GM19455 (cell line): ENCODE measurements around the gene TEP1.

Experiments used
- ATAC-seq: cut with Tn5 transposase; IDR thresholded peaks from one replicate; pipeline ENCODE4 v1.9.1; 2021; ENCODE audit not compliant: unreplicated experiment

TEP1 gene

DNA sequence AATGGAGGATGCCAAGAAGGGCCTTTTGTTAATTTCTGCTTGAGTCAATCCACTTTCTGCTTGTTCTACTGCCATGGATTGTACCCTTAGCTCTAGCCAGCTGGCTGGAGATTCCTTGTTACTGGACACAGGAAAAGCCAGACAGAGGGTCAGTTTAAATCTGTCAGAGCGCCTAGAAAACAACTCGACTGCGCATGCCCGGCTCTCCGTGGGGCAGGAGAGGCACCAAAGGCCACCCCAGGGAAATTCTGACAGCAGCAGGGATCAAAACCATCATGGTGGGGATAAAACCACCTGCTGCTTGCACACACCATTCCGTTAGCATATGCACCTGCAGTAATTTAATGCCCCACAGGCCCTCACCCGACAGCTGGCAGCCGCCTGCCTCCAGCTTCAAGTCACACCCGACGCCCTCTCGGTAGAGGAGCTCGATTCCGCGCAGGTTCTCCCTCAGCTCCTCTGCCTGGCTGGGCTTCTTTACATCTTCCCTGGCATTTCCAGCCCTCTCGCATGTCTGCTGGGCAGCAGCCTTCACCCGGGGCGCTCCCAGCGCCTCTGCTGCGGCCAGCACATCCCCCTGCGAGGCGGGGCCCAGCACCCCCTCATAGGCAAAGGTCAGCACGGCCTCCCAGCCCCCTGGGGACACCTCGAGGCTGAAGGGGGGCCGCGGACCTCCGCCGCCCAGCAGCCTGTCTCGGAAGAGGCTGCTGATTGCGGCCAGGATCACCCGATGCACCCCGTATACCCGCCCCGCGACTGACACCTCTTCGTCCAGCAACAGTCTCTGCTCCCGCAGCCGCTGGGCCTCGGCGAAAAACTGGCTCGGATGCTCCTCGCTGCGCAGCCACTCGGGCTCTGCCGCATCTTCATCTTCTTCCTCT is 21.6 kb upstream of the TEP1 start:
- no peak for ATAC-seq

DNA sequence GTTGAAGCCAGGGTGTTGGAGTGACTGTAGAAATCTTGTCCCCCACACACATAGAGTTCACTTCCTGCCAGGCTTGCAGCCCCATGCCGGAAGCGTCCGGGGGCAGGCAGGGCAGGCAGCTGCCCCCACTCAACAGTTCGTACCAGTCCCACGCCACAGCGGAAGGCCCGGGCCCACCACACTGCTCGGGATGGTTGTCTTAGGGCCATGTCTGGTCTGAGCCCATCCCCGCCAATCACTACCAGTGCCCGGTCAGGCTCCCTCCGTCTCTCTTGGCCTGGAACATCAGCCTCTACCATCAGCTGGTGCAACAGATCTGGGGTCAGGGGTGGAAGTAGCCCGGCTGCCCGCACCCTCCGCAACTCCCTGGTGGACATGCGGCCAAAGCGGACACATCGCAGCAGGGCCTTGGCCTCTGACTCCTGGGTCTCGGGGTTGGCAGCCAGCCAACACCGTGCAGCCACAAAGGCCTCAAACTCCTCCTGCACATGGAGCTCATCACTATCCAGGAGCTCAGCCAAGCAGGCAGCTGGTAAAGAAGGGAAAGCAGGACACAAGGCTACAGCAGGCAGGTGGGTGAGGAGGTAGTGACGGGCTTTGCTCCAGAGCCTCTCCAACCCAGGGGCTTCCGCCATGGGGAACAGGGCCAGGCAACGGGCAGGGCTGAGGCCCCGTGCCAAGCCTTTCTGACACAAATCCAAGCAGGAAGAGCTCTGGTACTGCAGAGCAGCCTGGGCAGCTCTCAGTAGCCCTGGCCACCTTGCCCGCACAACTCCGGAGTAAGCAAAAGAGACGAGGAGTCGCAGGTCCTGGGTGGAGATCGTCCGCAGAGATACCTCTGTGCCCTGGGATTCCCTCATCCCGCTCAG is 16.7 kb upstream of the TEP1 start:
- ATAC-seq, result no peak

DNA sequence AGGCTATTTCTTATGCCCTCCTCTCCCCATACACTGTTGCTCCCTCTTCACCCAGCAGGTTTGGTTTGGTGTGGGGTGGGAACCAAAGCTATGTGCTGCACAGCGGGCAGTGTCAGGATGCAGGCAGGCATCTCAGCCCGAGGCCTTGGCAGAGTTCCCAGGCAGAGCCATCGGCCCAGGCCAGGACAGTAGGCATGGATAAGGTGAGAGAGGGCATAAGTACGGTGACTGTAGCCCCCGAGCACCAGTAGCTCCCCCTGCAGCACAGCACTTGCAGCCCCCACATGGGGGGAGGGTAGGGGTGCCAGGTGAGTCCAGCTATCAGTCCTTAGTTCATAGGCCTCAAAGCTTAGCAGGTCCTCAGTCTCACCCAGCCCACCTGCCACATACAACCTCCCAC is 15.5 kb upstream of the TEP1 start:
- no peak for ATAC-seq

DNA sequence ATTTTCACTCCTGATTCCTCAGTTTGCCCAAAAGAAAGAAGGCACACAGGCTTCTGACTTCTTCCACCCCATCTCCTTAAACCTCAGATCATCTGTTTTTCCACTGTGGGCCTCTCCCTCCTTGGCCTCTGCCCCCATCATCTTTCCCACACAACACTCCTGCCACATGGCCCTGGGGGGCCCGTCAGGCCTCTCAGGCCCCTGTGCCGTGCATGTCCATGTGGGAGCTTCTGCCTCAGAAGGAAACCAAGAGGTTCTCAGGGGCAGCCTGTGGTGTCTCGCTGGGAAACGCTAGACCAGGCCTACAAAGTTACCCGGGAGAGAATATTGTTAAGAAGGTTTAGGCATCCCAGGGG is 14.7 kb upstream of the TEP1 start:
- ATAC-seq, result peak; percentile 37

DNA sequence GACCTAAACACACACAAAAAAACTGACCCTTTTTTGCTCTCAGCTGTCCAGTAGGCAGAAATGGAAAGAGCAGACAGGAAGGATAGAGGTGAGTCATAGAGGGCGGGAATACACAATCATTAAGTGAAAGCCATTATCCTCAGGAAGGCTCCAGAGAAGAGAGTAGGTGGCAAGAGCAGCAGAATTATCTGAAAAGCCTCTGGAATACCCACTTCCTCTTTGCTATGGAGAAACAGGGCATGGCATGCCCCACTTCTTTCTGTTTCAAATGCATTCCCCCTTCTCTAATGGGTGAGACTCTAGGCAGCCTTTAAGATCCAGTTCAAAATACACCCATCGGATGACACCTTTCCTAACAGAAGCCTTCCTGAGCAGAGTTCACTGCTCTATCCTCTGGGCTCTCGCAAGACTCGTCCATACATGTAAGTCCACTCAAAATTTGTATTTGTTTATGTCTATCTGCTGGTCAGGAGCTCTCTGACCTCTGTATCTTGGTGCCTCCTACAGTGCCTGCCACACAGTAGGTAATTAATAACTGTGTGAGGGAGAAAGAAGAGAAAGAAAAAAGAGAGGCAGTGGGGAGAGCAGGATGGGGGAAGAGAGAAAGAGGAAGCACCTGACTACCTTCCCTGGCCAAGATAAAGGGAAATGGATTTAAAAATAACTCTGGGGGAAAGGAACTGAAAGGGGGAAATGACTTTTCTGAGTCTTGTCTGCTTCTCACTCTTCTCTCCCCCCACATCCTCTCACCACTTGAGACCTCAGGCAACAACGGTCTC is 14.1 kb upstream of the TEP1 start:
- peak; percentile 85 for ATAC-seq

DNA sequence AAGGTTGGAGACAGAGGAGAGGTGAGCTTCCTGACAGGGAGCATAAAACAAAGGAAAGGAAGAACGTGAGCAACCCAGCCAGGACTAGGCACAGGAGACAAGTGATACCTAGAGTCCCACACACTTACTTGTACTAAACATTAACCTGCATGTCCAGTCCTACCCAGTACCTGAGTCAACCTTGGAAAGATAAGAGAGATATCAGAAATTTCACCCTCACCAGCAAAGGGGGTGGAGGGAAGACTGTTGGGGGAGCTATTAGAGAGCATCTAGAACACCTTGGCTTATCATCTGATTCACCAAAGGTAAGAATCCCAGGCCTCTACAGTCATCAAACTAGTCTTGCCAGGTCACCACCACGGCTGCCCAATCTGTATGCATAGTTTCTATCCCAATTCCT is 11.6 kb upstream of the TEP1 start:
- ATAC-seq, result no peak

- no peak for ATAC-seq
These were observed 9.6 kb upstream of the TEP1 start for GRCh38 chr14:20422886-20423285.

GRCh38 chr14:20421267-20421666 is 8.0 kb upstream of the TEP1 start:
- no peak for ATAC-seq

DNA sequence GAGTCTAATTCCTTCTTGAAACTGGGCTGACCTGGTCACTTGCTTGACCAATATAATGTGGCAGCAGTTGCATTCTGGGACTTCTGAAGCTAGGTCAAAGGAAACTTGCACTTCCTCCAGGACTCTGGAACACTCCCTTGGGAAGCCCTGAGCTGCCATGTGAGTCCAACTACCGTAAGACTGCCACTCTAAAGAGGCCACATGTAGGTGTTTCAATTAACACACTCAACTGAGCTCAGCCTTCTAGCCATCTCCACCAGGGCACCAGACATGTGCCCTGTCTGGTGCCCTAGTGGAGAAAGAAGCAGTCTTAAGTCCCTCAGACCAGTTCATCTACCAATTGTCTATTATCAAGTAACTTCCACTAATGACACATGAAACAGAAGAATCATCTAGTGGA is 6.1 kb upstream of the TEP1 start:
- no peak for ATAC-seq

DNA sequence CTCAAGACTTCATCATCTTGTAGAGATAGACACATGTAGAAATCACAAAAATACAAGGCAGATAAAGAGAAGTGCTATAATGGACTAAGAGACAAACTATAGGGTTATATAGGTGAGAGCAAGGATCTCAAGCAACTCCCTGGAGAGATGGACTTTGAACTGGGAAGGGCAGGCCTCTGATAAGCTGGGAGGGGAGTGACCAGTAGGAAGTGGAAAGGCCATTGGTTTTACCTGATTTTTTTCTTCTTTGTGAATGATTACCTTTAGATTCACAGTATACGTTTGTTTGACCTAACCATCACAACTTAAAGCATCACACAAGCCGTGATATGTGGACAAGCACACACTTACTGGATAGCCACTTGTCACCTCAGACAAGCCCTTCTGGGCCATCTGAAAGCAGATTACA is 5.2 kb upstream of the TEP1 start:
- ATAC-seq, result no peak

DNA sequence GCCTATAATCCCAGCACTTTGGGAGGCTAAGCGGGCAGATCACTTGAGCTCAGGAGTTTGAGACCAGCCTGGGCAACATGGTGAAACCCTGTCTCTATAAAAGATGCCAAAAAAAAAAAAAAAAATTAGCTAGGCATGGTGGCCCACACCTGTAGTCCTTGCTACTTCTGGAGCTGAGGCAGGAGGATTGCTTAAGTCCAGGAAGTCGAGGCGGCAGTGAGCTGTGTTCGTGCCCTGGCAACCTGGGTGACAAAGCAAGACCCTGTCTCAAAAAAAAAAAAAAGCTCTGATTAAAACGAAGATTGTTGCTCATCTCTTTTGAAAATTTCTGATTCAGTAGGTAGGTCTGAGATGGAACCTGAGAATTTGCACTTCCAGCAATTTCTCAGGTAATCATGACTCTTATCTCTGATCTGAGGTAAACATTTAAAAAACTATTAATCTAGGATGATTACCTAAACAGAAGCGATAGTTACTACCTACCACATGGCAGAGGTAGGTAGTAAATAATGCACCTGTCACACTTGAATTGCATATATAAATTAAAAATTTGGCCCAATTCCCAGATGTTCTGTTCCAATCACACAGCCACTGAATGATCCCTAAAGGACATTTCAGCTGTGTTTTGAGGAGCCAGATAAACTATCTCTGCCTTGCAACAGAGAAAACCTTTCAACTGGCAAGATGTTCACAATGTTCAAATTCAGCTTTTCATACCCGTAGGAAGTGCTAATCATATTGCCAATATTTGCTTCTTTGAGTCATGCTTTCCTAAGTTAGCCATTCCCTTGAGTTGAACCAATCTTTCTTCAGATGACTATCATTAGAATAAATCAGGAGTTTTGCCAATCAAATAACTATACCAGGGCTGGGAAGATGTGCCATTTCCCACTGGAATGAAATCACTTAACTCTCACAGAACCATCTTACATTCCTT is 4.2 kb upstream of the TEP1 start:
- ATAC-seq, result no peak

GRCh38 chr14:20416223-20416622 is 2.9 kb upstream of the TEP1 start:
- no peak for ATAC-seq

- no peak for ATAC-seq
These were observed 2.5 kb upstream of the TEP1 start for GRCh38 chr14:20415782-20416206.

DNA sequence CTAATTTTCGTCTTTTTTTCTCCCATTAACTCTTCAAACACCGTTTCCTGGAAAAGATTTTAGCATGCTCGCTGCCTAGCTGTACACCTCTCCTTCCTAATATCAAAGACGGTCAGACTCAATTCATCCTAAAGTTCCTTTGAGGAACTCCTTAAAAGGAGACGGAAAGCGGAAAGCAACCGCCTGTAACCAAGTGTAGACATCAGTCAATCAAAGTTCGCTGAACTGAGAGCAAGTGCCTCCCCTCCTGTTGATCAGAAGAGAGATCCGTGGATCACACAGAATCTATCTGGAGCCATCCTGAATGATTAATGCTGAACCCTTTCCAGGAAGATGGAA is 412 bp upstream of the TEP1 start:
- ATAC-seq, result no peak

DNA sequence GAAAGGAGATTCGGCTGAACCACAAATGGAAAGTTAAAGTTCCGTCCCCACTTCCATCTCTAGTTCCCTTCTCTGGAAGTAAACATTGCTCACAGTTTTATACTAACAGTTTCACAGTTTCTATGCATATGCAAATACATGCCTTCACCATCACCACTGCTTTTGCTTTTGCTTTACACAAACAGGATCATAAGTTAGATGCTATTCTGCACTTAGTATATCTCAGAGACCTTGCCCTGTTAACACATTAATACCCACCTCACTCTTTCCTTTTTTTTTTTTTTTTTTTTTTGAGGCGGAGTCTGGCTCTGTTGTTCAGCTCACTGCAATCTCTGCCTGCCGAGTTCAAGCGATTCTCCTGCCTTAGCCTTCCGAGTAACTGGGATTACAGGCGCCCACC is 890 bp downstream of the TEP1 start:
- peak; percentile 57 for ATAC-seq

DNA sequence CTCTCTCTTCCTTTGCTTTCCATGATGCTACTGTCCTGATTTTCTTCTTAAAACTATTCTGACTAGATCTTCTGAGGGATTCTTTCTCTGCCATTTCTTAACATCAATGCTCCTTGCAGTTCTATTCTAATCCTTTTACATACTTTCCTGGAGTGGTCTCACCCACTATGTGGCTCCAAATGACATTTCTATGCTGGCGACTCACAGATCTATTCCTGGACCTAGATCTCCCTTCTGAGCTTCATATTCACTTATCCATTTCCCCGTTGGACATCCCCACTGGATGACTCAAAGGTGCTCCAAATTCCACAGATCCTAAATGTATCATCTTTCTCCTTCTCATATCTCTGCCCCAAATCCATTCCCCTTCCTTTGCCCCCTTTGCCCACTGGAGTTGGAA is 4.1 kb downstream of the TEP1 start:
- no peak for ATAC-seq

- no peak for ATAC-seq
These were observed 9.8 kb downstream of the TEP1 start for GRCh38 chr14:20403521-20403920.

GRCh38 chr14:20400965-20401593 is 12.2 kb downstream of the TEP1 start:
- no peak for ATAC-seq

DNA sequence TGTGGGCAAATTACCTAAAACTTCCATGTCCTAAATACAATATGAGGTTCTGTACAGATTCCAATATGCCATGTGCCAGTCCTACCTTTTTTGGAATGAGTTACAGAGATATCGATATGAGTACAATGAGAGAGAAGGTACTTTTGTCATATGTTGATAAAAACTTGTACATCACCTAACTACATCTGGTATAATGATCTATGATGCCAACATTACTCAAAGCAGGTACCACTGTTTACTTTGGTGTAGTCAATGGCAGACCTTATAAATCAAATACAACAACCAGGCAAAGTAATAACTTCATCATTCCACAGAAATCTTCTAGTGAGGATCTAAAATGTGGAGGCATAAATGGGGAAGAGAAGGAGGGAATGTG is 12.7 kb downstream of the TEP1 start:
- ATAC-seq, result no peak

DNA sequence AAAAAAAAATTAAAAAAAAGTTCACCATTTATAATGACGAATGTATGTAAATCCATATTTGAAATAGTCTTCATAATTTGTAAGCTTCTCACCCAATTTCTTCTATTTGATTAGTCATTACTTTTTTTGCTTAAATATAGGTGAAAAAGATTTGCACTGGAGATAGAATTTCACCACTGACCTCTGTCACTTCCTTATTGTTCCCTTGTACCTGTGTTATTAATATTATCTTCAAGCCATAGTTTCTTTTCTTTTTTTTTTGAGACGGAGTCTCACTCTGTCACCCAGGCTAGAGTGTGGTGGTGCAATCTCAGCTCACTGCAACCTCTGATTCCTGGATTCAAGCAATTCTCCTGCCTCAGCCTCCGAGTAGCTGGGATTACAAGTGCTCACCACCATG is 15.8 kb downstream of the TEP1 start:
- no peak for ATAC-seq
